ENCODE measurements around the gene DYNLT1.

DNA sequence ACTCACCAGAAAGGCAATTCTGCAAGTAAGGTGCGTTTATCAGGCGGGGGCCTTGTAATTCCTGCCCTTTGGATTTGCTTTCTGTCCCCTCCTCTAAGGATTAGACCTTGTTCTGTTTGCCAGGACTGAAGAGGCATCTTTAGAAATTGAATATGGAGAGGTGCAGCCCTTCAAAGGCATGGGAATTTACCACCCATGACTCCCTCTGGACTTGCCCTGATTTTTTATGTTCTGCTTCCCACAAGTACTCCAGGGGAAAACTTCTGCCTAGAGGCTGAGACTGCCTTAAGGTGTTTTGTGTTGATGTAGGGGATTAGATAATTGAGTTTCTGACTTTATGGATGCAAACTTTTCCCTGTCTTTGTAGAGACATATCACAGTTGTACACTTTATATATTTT lies 35.5 kb upstream of the DYNLT1 start:
- TF ChIP-seq, protein P1, sequence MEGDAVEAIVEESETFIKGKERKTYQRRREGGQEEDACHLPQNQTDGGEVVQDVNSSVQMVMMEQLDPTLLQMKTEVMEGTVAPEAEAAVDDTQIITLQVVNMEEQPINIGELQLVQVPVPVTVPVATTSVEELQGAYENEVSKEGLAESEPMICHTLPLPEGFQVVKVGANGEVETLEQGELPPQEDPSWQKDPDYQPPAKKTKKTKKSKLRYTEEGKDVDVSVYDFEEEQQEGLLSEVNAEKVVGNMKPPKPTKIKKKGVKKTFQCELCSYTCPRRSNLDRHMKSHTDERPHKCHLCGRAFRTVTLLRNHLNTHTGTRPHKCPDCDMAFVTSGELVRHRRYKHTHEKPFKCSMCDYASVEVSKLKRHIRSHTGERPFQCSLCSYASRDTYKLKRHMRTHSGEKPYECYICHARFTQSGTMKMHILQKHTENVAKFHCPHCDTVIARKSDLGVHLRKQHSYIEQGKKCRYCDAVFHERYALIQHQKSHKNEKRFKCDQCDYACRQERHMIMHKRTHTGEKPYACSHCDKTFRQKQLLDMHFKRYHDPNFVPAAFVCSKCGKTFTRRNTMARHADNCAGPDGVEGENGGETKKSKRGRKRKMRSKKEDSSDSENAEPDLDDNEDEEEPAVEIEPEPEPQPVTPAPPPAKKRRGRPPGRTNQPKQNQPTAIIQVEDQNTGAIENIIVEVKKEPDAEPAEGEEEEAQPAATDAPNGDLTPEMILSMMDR (IDR thresholded peaks at IDR 0.05) = no peak
- TF ChIP-seq EP300 (IDR thresholded peaks at IDR 0.05) = no peak
- no peak for TF ChIP-seq POLR2A (IDR thresholded peaks at IDR 0.05; ENCODE audit: low read depth)
